ENCODE data around the gene NLGN1.

The NLGN1 gene

GRCh38 chr3:173644086-173645082 is 246.8 kb downstream of the NLGN1 start:
- no peak for ATAC-seq

- ATAC-seq, result no peak
These were observed 253.1 kb downstream of the NLGN1 start for GRCh38 chr3:173650596-173650995.

DNA sequence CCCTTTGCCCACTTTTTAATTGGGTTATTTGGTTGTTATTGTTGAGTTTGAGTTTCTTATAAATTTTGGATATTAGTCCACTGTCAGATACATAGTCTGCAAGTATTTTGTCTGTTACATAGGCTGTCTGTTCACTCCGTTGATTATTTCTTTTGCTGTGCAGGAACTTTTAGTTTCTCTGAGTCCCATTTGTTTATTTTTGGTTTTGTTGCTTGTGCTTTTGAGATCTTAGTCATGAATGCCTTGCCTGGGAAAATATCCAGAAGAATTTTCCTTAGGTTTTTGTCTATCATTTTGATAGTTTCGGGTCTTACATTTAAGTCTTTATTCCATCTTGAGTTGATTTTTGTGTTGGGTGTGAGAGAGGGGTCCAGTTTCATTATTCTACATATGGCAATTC is 254.5 kb downstream of the NLGN1 start:
- ATAC-seq, result no peak

- no peak for ATAC-seq
These were observed 256.2 kb downstream of the NLGN1 start for GRCh38 chr3:173653781-173654180.

GRCh38 chr3:173659972-173660371 is 262.4 kb downstream of the NLGN1 start:
- no peak for ATAC-seq

GRCh38 chr3:173660645-173661299 is 263.2 kb downstream of the NLGN1 start:
- no peak for ATAC-seq

GRCh38 chr3:173663696-173664111 is 266.2 kb downstream of the NLGN1 start:
- ATAC-seq, result no peak

GRCh38 chr3:173676094-173676493 is 278.6 kb downstream of the NLGN1 start:
- ATAC-seq, result no peak

DNA sequence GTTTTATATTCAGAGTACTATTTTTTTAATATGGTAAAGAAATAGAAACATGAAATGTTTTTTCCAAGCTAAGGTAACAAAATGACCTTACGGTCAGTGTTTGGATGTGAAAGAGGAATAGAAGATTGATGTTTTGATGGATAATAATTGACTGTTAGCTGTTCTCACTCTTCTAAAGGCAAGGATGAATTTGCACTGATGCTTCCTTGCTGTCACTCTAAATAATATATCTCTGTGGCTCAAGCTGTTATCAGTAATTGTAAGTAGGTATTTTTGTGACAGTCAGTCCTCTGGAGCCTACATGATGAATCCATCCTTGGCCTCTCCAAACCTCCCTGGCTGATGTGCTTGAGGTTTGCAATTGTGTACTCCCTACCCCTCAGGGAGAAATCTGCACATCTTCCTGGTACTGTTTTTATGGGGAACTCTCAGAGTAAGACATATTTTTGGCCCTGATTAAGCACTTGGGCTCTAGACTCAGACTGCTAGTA is 283.7 kb downstream of the NLGN1 start:
- ATAC-seq, result no peak

- ATAC-seq, result no peak
These were observed 287.9 kb downstream of the NLGN1 start for GRCh38 chr3:173685456-173685855.

DNA sequence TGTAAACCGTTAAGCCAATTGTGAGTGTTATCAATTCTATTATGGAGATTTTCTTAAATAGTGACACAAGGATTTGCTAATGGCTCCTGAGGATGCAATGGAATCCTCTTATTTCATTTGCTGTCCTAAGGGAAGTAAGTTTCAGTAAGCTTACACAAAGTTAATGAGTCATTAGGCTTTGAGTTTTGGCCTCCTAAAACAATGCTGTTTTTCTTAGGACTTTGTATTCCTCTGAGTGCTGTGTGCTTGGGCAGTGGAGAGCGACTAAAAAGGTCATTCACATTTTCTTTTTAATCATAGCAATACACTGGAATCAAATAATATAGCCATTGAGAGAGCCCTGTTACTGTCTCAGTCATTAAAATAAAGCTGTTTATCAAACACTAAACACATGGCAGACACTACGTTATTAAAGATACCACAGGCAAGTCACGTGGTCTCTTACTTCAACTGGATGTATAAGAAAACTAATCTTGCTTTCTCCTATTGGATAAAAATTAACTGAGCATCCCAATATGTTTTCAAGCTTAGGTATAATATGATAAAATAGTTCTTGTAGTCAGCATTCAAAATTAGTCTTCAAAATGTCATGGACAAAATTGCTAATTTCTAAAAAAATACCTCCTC is 290.8 kb downstream of the NLGN1 start:
- ATAC-seq, result no peak

DNA sequence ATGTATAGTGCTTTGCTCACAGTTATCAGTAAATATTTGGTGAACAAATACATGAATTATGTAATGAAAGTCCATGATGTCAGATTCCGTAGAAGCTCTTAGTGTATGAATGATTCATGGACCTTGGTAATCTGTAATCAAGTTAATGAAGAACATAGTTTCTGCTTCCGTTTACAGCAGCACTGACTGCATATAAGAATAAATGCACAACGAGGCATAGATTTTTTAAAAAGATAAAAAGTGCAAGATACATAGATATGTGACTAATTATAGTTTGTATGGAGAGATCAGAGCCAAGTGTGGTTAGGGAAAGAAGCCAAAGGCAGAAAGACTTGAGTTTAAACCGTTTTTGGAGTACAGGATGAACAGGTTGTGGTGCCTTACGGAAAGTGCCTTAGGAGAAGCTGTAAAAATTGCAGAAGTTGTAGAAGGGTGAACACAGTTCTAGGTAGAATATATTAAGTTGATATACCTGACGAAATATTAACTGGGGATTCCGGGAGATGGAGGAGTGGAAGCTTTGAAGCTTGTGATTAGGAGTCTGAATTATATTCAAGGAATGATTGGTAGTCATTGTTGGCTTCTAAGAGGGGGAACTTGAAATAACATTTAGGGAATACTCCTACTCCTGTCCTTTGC is 293.1 kb downstream of the NLGN1 start:
- no peak for ATAC-seq

DNA sequence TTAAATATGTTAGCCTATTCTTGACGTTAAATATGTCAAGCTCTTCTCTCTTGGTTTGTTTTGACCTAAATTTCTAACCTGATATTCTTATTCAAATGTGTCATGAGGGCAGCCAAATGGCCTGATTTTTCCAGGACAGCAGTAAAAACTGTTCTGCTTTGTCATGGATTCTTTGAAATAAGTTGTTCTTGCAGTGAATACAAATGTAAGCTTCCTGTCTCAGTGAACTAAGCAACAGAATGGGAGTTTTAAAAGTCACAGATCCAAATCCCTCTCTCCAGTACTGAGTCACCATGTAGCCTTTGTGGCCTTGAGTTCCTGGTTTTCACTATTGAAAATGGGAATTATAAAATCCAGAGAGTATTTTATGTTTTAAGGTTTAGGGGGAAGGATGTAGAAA is 301.8 kb downstream of the NLGN1 start:
- ATAC-seq, result no peak

GRCh38 chr3:173700336-173700735 is 302.8 kb downstream of the NLGN1 start:
- no peak for ATAC-seq

GRCh38 chr3:173702561-173702960 is 305.0 kb downstream of the NLGN1 start:
- ATAC-seq, result no peak

DNA sequence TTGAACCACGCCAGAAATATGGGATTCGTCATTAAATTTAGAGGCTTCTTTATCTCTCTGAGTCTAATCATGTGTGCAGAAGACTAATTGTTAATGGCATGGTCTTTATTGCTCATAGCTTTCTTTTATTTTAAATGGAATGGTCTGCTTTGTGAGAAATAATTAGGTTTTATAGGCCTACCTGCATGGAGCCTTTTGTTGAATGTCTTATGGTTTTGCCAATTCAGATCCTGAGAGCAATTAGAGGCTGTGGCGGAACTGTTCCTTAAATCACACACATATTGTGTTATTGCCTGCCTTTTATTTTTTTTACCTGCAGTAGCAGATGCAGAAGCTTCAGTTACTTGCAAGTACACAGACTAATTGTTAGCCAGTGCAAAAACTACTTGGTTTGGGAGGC is 306.2 kb downstream of the NLGN1 start:
- no peak for ATAC-seq

DNA sequence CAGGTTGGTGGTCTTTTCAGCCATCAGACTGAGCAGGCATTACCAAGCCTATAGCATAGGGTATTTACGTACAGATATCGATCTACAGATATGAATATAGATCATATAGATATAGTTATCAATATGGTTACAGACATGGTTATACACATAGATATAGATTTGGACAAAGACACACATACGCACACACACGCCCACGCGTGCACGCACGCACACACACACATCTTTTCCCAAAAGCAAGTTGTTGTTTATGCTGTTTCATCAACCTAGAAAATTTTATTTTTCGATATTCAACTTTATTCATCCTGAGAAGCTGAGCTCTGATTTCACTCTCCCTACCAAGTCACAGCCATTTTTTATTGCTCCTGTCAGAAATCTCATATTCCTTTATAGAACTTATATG is 309.1 kb downstream of the NLGN1 start:
- no peak for ATAC-seq

- no peak for ATAC-seq
These were observed 310.6 kb downstream of the NLGN1 start for GRCh38 chr3:173708191-173708590.

GRCh38 chr3:173709026-173709425 is 311.5 kb downstream of the NLGN1 start:
- ATAC-seq, result no peak

DNA sequence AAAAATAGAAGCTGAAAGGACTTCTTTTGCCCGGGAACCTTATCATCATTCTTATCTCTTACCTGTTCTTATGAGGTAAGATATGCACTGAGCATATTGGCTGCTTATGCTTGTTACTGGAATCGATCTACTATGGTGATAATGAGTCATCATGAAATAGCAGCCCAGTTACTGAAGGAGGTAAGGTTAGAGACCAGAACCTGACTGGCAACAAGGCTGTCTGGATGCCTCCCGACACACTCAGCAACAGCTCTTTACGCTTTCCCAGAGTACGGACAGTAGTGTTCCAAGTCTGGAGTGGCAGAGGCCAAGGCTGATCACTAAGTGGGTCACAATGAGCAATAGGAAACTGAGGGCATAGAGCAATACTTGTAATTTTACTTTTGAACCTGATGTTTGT is 314.1 kb downstream of the NLGN1 start:
- no peak for ATAC-seq

DNA sequence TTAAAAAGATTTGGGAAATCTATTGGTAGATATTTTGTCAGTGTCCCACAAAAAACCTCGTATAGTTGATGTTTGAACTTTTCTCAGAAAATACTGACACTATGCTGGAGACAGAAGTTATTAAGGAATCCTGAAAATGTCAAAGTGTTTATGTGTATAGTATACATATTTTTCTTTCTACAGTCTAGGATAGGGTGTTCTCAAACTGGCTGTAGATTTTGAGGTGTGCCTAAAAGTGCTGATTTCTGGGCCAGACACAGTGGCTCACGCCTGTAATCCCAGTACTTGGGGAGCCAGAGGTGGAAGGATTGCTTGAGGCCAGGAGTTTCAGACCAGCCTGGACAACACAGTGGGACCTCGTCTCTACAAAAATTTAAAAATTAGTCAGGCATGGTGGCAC is 322.0 kb downstream of the NLGN1 start:
- ATAC-seq, result no peak

DNA sequence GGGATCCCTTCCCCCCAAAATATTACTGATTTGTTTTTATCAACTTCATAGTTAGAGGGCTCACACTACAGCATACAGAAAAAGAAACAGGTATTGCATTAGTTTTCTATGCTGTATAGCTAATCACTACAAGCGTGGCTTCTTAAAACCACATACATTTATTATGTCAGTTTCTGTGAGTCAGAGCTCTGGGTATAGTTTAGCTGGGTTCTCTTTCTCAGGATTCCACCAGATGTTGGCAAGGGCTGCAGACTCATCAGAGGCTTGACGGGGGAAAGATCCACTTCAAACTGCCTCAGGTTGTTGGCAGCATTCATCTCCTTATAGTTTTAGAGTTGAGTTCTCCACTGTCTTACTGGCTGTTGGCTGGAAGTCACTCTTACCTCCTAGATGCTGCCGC is 328.0 kb downstream of the NLGN1 start:
- no peak for ATAC-seq

DNA sequence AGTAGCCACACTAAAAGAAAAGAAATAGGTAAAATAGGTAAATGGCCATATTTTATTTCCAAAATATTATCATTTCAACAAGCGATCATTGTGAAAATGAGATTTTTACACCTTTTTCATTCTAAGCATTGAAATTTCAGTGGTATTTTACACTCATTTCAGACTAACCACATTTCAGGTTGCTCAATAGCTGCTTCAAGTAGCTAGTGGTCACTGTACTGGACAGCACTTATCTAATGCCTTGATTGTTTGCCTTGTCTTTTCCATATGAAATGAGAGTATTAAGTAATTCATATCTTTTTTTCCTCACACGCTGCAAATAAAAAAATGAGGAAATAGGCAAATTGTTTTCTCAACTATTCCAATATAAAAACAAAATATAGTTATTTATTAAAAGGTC is 332.8 kb downstream of the NLGN1 start:
- ATAC-seq, result no peak

Data from activated CD4-positive, CD25-positive, alpha-beta regulatory T cell treated with anti-CD3 and anti-CD28 coated beads, Interleukin-2, amount 50 U/mL, for 24 hours (primary cell).